ENCODE data around the gene NUP98.

Gene NUP98

DNA sequence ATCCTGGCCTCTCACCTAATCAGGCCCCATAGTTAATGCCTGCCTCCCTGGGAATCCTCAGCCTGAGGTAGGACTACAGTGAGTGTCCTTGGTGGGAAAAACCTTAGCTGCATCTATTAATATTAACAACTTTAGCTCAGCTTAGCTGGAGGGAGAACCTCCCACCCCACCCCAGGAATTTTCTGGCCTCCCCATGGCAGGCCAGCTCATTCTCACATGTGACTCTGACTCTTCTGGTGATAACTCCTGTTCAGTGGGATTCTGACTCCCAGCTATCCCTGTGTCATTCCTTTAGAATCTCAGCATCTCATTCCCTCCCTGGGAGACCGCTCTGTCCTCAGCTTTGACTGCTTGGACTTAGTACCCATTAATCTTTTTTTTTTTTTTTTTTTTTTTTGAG is 170.1 kb downstream of the NUP98 start:
- POLR2A ChIA-PET, result interaction anchor here (1.8 kb wide), 1 partner anchor 13 kb away, joined by 8 read pairs; no protein-coding TSS in a partner anchor
- CTCF ChIA-PET, result interaction anchor here (1.0 to 5.1 kb wide), 7 partner anchors 9 to 47 kb away, joined by 3 to 30 read pairs (median 8); no protein-coding TSS in a partner anchor
- H3K27ac ChIP-seq (ENCODE audit: insufficient read depth in 1 of 2, low read depth in 1 of 2, low read length in 2 of 2, poor library complexity in 1 of 2, severe bottlenecking in 2 of 2), result no peak overlapping the region
- no peaks in the 10 kb centered on the region for H3K27me3 ChIP-seq (replicated peaks in 2 of 5; ENCODE audit: control insufficient read depth in 4 of 5, insufficient read depth in 5 of 5, low read length in 4 of 5)
- DNase-seq, result no peak
- H3K4me3 ChIP-seq (ENCODE audit: control insufficient read depth in 1 of 7, extremely low read depth in 1 of 7, insufficient read depth in 4 of 7, low read depth in 2 of 7, low read length in 6 of 7), result no peak overlapping the region
- WGBS (ENCODE audit: insufficient coverage), result no CpG with 5 or more reads among the region's 1 CpG
- H3K9me3 ChIP-seq (ENCODE audit: control extremely low read depth in 1 of 5, control insufficient read depth in 4 of 5, insufficient read depth in 2 of 5, low read depth in 1 of 5, low read length in 4 of 5), result no peaks in the 10 kb centered on the region
- no peaks in the 10 kb centered on the region for H3K36me3 ChIP-seq (ENCODE audit: control insufficient read depth in 4 of 4, insufficient read depth in 4 of 4, low read length in 3 of 4)
- peaks cover 0 to 28% (median 15%) of the 10 kb centered on the region in 4 experiments for H3K4me1 ChIP-seq (ENCODE audit: control extremely low read depth in 1 of 4, control insufficient read depth in 4 of 4, insufficient read depth in 4 of 4, low read length in 3 of 4)

DNA sequence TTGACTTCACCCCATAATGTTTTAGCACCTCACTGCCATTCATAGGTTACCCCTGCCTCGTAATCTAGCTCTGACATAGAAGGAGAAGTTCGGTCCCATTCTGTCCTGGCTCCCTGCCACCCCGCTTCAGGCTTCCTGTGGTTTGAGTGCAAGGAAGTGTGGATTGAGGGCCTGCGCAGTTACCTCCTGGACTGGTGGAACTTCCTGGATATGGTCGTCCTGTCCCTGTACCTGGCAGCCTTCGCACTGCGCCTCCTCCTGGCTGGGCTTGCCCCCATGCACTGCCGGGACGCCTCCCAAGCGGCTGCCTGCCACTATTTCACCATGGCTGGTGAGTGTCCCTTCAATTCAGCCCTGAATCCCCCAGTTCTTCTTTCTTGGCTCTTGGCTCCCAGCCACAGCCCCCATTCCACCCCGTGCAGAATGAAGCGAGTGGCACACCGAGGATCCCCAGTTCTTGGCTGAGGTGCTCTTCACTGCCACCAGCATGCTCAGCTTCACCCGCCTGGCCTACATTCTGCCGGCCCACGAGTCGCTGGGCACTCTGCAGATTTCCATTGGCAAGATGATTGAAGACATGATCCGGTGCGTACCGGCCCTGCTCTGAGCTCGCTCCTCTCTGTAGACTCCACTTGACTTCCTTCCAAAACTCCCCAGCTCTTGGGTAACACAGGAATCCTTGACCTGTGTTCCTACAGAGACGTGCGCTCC is 170.9 kb downstream of the NUP98 start:
- Histone ChIP-seq H3K4me3 (ENCODE audit: control insufficient read depth in 1 of 7, extremely low read depth in 1 of 7, insufficient read depth in 4 of 7, low read depth in 2 of 7, low read length in 6 of 7) (peak overlapping the region in 4 of 7 experiments; percentile 32 to 73 (median 47)), H3K36me3 (ENCODE audit: control insufficient read depth in 4 of 4, insufficient read depth in 4 of 4, low read length in 3 of 4) (no peaks in the 10 kb centered on the region), H3K27ac (ENCODE audit: insufficient read depth in 1 of 2, low read depth in 1 of 2, low read length in 2 of 2, poor library complexity in 1 of 2, severe bottlenecking in 2 of 2) (peak overlapping the region; percentile 17 to 35), H3K4me1 (ENCODE audit: control extremely low read depth in 1 of 4, control insufficient read depth in 4 of 4, insufficient read depth in 4 of 4, low read length in 3 of 4) (peaks cover 0 to 28% (median 15%) of the 10 kb centered on the region in 4 experiments), H3K9me3 (ENCODE audit: control extremely low read depth in 1 of 5, control insufficient read depth in 4 of 5, insufficient read depth in 2 of 5, low read depth in 1 of 5, low read length in 4 of 5) (no peaks in the 10 kb centered on the region), H3K27me3 (replicated peaks in 2 of 5; ENCODE audit: control insufficient read depth in 4 of 5, insufficient read depth in 5 of 5, low read length in 4 of 5) (no peaks in the 10 kb centered on the region)
- WGBS (ENCODE audit: insufficient coverage), result 10% methylated on average over 20 of the region's 23 CpGs
- POLR2A ChIA-PET, result interaction anchor here (1.8 kb wide), 1 partner anchor 12 kb away, joined by 8 read pairs; no protein-coding TSS in a partner anchor
- CTCF ChIA-PET, result interaction anchor here (1.0 to 5.1 kb wide), 8 partner anchors 10 to 46 kb away, joined by 3 to 30 read pairs (median 6); no protein-coding TSS in a partner anchor
- peak; percentile 96 to 99 (median 99) for DNase-seq
